Measurements from ENCODE around the gene RBBP6. TPM values are rescaled to one million over a fixed set of nuclear protein-coding genes. Genes with fewer than 3 reads are reported as not detected.

RBBP6 gene
- total RNA-seq, 1 donor from 2014 or later, result 81.0 TPM

DNA sequence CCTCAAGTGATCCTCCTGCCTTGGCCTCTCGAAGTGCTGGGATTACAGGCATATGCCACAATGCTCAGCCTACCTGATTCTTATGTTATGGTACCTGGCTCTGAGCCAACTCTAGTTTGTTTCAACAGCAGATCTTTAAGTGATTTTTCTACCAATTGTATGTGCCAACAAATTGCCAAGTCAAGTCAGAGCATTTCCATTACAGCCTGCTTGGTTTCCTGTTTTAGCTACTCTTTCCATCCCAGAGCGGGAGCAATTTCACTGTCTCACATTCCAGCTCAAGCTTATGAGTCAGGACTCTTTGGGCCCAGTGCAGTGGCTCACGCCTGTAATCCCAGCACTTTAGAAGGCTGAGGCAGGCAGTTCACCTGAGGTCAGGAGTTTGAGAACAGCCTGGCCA, 30.8 kb upstream of the RBBP6 start:
- Mint-ChIP-seq H3K27me3 (ENCODE audit: insufficient read depth, low read depth) (peaks cover 13% of the 10 kb centered on the region), H3K4me3 (no peak overlapping the region), H3K27ac (no peak overlapping the region), H3K36me3 (no peaks in the 10 kb centered on the region), H3K9me3 (no peaks in the 10 kb centered on the region), H3K4me1 (peaks cover 3% of the 10 kb centered on the region)
- H3K4me2 ChIP-seq, result no peak overlapping the region
- H3K36me3 ChIP-seq, result no peaks in the 10 kb centered on the region
- no peak overlapping the region for H3K9ac ChIP-seq
- DNase-seq (ENCODE audit: low spot score), result no peak
- no peaks in the 10 kb centered on the region for H3K4me1 ChIP-seq
- H4K20me1 ChIP-seq (ENCODE audit: low read depth), result no peaks in the 10 kb centered on the region
- no peak overlapping the region for H2AFZ ChIP-seq (replicated peaks)
- H3K27me3 ChIP-seq, result peaks cover 20% of the 10 kb centered on the region
- TF ChIP-seq EZH2phosphoT487 (IDR thresholded peaks at IDR 0.05), result no peak
- no peak for TF ChIP-seq EZH2 (IDR thresholded peaks at IDR 0.05)
- TF ChIP-seq CTCF (IDR thresholded peaks at IDR 0.05), result no peak
- no peaks in the 10 kb centered on the region for H3K79me2 ChIP-seq (ENCODE audit: low read depth)
- H3K9me3 ChIP-seq (ENCODE audit: low read depth), result no peaks in the 10 kb centered on the region
- H3K27ac ChIP-seq, result no peak overlapping the region
- H3F3A ChIP-seq (ENCODE audit: low read depth), result no peaks in the 10 kb centered on the region
- H3K4me3 ChIP-seq, result no peak overlapping the region

DNA sequence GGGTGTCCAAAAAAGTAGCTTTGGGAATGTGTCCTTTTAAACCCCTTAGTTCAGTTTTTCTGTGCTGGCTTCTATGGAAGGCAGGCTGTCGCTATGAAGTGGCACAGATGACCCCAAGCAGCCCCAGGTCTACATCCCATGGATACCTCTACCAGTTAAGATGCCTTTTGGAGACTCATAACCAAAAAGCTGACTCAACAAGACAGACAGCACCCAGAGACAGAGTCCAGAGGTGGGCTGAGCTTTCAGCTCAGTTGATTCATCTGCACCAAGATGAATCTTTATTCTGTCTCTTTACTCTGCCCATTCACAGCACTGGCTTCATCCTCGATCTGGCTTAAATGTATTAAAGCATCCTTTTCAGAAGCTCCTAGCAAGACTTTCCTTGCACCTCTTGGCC, 29.8 kb upstream of the RBBP6 start:
- Histone ChIP-seq H3F3A (ENCODE audit: low read depth) (no peaks in the 10 kb centered on the region), H3K9ac (no peak overlapping the region), H2AFZ (replicated peaks) (no peak overlapping the region), H3K4me2 (no peak overlapping the region), H3K27ac (no peak overlapping the region), H3K4me1 (no peaks in the 10 kb centered on the region), H3K36me3 (no peaks in the 10 kb centered on the region), H3K4me3 (no peak overlapping the region), H3K79me2 (ENCODE audit: low read depth) (no peaks in the 10 kb centered on the region), H3K27me3 (peaks cover 20% of the 10 kb centered on the region), H3K9me3 (ENCODE audit: low read depth) (no peaks in the 10 kb centered on the region), H4K20me1 (ENCODE audit: low read depth) (no peaks in the 10 kb centered on the region)
- peaks cover 10% of the 10 kb centered on the region for H3K27me3 Mint-ChIP-seq (ENCODE audit: insufficient read depth, low read depth)
- no peaks in the 10 kb centered on the region for H3K9me3 Mint-ChIP-seq
- H3K27ac Mint-ChIP-seq, result no peak overlapping the region
- H3K4me3 Mint-ChIP-seq, result no peak overlapping the region
- TF ChIP-seq EZH2phosphoT487 (IDR thresholded peaks at IDR 0.05) (no peak), EZH2 (IDR thresholded peaks at IDR 0.05) (no peak), CTCF (IDR thresholded peaks at IDR 0.05) (no peak)
- no peaks in the 10 kb centered on the region for H3K36me3 Mint-ChIP-seq
- peaks cover 3% of the 10 kb centered on the region for H3K4me1 Mint-ChIP-seq
- no peak for DNase-seq (ENCODE audit: low spot score)

DNA sequence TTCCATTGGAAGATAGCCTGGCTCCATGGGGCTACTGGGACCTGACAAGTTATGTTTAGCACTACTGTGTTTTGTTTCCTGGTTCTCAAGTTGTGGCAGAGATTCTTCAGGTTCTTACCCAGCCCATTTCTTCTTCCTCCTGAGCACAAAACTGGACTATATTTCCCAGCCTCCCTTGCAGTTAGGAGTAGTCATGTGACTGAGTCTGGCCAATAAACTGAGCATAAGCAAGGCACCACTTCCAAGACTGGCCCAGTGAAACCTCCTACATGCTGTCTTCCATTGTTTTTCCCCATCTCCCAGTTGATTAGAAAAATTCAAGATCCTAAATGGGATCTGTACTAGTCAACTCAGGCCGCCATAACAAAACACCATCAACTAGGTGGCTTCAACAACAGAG, 28.2 kb upstream of the RBBP6 start:
- Mint-ChIP-seq H3K9me3 (no peaks in the 10 kb centered on the region), H3K27ac (no peak overlapping the region), H3K4me1 (peaks cover 3% of the 10 kb centered on the region), H3K27me3 (ENCODE audit: insufficient read depth, low read depth) (peaks cover 5% of the 10 kb centered on the region), H3K4me3 (no peak overlapping the region), H3K36me3 (no peaks in the 10 kb centered on the region)
- H3K79me2 ChIP-seq (ENCODE audit: low read depth), result no peaks in the 10 kb centered on the region
- no peak overlapping the region for H3K4me3 ChIP-seq
- H2AFZ ChIP-seq (replicated peaks), result peak overlapping the region; percentile 8
- peaks cover 6% of the 10 kb centered on the region for H3K27me3 ChIP-seq
- H3K9me3 ChIP-seq (ENCODE audit: low read depth), result no peaks in the 10 kb centered on the region
- no peaks in the 10 kb centered on the region for H3K36me3 ChIP-seq
- no peak overlapping the region for H3K4me2 ChIP-seq
- H4K20me1 ChIP-seq (ENCODE audit: low read depth), result no peaks in the 10 kb centered on the region
- no peak overlapping the region for H3K9ac ChIP-seq
- H3K4me1 ChIP-seq, result no peaks in the 10 kb centered on the region
- no peak for DNase-seq (ENCODE audit: low spot score)
- no peak overlapping the region for H3K27ac ChIP-seq
- no peak for TF ChIP-seq EZH2 (IDR thresholded peaks at IDR 0.05)
- no peak for TF ChIP-seq CTCF (IDR thresholded peaks at IDR 0.05)
- no peak for TF ChIP-seq EZH2phosphoT487 (IDR thresholded peaks at IDR 0.05)
- H3F3A ChIP-seq (ENCODE audit: low read depth), result no peaks in the 10 kb centered on the region
